HFF-Myc (cell line): ENCODE data around the gene GABBR2.

Experiments
- DNase-seq: peaks from one replicate; pipeline ENCODE4 v3.0.0-alpha.2; 2011; ENCODE audit warnings: low read depth; ENCODE audit errors: extremely low read depth
- H3K4me3 ChIP-seq: replicated peaks from 2 replicates; pipeline ENCODE4 v1.5.1; 2011; ENCODE audit warnings: low read depth, mild to moderate bottlenecking, control low read depth, low read length
- CTCF ChIP-seq: IDR thresholded peaks from 2 replicates; pipeline ENCODE4 v1.5.1; 2012; ENCODE audit warnings: mild to moderate bottlenecking, low read depth, low read length, control low read depth; ENCODE audit errors: missing control alignments

GABBR2 gene

GRCh38 chr9:98315551-98316060 lies 393.1 kb downstream of the GABBR2 start:
- DNase-seq = peak; percentile 61
- TF ChIP-seq CTCF = peak; percentile 95
- no peak overlapping the region for H3K4me3 ChIP-seq

- no peak overlapping the region for H3K4me3 ChIP-seq
- DNase-seq = no peak
- TF ChIP-seq CTCF = no peak
These were observed 393.7 kb downstream of the GABBR2 start for GRCh38 chr9:98315067-98315453.

GRCh38 chr9:98314381-98315066 lies 394.2 kb downstream of the GABBR2 start:
- no peak overlapping the region for H3K4me3 ChIP-seq
- TF ChIP-seq CTCF = no peak
- no peak for DNase-seq

GRCh38 chr9:98312365-98312764 lies 396.4 kb downstream of the GABBR2 start:
- no peak overlapping the region for H3K4me3 ChIP-seq
- TF ChIP-seq CTCF = no peak
- DNase-seq = no peak

- H3K4me3 ChIP-seq = no peak overlapping the region
- no peak for DNase-seq
- TF ChIP-seq CTCF = no peak
These were observed 397.2 kb downstream of the GABBR2 start for GRCh38 chr9:98311541-98311940.

- DNase-seq = no peak
- TF ChIP-seq CTCF = no peak
- H3K4me3 ChIP-seq = no peak overlapping the region
These were observed 397.9 kb downstream of the GABBR2 start for GRCh38 chr9:98310752-98311392.
